NCI-H2107 treated with DMSO at 0.1 percent for 48 hours (cell line): ENCODE results near the gene ACE2.
"Not testable (repeated sequence)": the region's sequence is repeated elsewhere in the genome, so short reads cannot be mapped to it uniquely, and the experiment has no call there.

Source experiments
- DNase-seq: peaks from one replicate; lab custom pipeline; 2025; ENCODE audit not compliant: unreplicated experiment; lab: John Stamatoyannopoulos, UW

Gene ACE2

DNA sequence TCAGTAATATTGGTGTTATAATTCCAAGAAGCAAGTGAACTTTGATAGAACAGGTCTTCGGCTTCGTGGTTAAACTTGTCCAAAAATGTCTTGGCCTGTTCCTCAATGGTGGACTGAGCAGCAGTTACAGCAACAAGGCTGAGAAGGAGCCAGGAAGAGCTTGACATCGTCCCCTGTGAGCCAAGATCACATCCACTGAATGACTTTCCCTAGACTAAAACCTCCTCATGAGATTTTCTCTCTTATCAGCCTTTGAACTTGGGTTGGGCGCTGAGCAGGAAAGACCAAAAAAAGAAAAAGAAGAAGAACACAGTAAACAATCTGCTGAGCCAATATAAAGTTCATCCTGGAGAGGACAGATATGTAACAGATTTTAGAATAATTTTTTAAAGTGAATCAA, at the start of gene ACE2:
TSS of gene ACE2 (minus strand) at position 216 of the 400 bp plus-strand sequence. CDS start at position 167, 49 bp downstream.
- no peak for DNase-seq

- not testable (repeated sequence) for DNase-seq
Observed at GRCh38 chrX:15647510-15647909, 46.8 kb upstream of the ACE2 start.

DNA sequence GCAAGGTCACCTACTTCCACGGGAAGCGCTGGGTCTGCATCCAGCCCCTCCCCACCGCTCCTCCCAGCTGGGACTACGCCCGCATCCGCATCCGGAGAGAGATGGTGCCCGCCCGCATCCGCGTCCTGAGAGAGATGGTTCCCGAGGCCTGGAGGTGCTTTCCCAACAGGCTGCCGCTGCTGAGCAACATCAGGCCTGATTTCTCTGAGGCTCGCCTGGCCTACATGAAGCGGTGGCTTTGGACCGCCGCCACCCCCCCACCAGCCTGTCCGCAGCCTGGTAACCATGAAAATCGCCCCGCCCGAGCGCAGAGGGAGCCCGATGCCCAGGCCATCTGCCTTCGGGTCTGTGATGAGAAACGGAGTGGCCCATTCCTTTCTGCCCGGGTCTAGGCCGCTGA, 45.8 kb upstream of the ACE2 start:
- DNase-seq = no peak

GRCh38 chrX:15646031-15646430, 45.3 kb upstream of the ACE2 start:
- DNase-seq = no peak

DNA sequence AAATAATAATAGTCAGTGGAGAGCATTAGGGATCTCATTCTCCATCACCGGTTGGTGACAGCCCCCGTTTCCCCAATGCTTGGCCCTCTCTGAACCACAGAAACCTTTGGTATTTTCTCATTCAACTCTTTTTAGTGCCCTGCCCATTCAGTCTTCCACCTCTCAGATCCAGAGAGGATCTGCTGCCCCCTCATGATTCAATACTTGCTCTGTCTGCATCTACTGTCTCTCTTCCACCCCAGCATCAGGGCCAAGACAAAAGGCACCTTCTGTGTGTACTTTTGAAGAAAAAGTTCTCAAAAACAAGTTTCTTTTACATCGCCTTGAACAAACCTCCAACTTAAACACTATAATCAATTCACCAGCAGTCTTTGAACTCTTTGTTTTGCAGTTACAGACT, 44.5 kb upstream of the ACE2 start:
- DNase-seq = no peak

DNA sequence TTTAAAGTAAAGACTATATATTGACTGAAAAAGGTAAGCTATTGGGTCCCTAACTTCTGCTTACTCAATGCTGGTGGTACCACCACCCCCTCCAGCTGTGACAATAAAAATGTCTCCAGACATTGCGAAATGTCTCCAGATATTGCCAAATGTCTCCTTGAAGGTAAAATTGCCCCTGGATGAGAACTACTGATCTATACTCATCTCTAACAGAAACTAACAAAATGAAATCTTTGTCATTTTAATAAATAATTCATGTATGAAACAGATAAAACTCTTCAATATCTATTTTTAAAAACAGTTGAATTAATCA, 43.8 kb upstream of the ACE2 start:
- DNase-seq = no peak

- no peak for DNase-seq
Observed at GRCh38 chrX:15643786-15644559, 43.2 kb upstream of the ACE2 start.

GRCh38 chrX:15631637-15632036, 30.9 kb upstream of the ACE2 start:
- DNase-seq = no peak

DNA sequence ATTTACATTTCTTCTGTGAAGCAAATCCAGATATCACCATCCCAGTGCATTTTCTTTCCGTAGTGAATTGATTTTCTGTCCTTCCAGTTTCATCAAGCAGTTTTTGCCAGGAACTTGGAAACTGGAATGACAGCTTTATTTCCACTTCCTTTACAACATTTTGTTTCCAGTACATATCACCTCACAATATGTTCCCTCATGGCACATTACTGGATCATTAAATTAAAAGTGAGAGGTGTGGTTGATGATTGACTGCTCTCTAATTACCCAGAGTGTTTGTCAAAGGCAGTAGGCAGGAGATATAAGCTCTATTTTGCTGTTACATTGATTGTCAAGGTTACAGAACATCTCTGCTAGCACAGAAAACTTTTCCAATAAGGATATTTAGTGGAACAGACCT, 22.3 kb upstream of the ACE2 start:
- DNase-seq = no peak

- DNase-seq = peak; percentile 1
Observed at GRCh38 chrX:15619053-15619755, 18.4 kb upstream of the ACE2 start.

DNA sequence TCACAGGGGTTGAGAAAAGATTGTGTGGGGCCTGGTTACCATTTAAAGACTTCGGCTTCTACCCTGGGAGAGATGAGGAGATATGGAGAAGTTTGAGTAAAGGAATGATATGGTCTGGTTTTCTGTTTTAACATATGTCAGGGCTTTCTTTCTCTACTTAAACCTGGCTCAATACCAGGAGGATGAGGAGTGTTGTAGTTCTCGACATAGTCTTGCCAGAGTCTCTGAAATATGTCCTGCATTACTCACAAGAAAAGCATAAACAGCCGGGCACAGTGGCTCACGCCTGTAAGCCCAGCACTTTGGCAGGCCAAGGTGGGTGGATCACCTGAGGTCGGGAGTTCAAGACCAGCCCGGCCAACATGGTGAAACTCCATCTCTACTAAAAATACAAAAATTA, 16.4 kb upstream of the ACE2 start:
- no peak for DNase-seq

- no peak for DNase-seq
Observed at GRCh38 chrX:15616531-15616930, 15.8 kb upstream of the ACE2 start.

GRCh38 chrX:15607067-15607466, 6.3 kb upstream of the ACE2 start:
- no peak for DNase-seq

GRCh38 chrX:15606136-15606535, 5.4 kb upstream of the ACE2 start:
- no peak for DNase-seq

DNA sequence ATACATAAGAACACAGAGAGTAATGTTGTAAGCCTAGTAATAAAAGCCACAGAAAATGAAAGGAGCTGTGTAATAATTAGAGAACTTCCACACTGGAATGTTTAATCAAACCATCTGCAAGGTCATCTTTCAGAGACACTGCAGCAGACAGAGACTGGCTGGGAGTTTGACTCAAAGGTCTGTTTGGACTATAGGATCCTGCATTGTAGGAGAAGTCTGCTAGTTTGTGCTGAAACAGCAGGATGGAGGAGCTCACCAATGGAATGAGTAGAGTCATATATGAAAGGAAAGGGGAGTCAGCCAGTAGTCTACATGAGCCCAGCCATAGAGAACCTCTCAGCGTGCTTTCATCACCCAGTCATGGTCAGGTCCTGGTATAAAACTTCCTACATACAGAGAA, 4.5 kb upstream of the ACE2 start:
- no peak for DNase-seq

GRCh38 chrX:15602761-15603160, 2.0 kb upstream of the ACE2 start:
- no peak for DNase-seq

DNA sequence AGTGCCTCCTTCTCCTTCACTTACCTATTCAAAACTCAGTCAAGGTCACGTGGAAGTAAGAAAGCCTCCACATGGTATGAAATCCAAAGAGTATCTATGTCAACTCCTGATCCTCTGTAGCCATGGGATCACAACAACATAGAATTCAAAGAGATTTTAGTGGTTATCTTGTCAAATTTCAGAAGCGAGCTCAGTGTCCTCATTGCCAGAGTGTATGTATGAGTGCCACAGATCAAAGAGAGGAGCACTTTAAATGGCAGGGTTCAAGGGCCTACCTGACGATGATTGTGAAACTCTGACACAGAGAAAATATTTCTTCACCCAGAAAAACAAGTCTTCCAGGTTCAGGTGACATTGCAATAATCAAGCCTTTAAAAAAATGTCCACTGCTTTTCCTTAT, 1.2 kb upstream of the ACE2 start:
- no peak for DNase-seq

- no peak for DNase-seq
Observed at GRCh38 chrX:15600049-15600448, 711 bp downstream of the ACE2 start.

- no peak for DNase-seq
Observed at GRCh38 chrX:15599461-15599860, 1.3 kb downstream of the ACE2 start.

DNA sequence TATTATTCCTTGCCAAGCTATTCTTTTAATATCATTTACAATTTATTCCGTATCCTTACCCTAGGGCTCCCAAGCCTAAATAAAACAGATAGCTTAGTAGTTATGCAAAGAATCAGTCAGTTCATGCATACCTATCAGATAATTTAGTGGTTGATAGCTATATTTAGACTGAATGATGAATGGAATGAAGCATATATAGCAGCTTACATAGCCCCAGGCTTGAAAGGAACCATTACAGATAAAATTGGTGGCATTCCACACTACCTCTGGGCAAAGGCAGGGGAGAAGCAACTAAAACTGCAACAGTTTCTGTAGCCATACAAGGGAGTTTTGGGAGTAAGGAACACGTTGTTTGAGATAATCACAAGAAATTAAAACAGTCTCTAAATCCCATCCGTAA, 2.7 kb downstream of the ACE2 start:
- no peak for DNase-seq

- DNase-seq = no peak
Observed at GRCh38 chrX:15594371-15594770, 6.4 kb downstream of the ACE2 start.

GRCh38 chrX:15579778-15580747, 20.7 kb downstream of the ACE2 start:
- no peak for DNase-seq
